Brain microvascular endothelial cell (primary cell): Measurements from ENCODE around the gene TNFRSF11A.

Experiments used
- DNase-seq: peaks from one replicate; pipeline ENCODE4 v3.0.0-alpha.2; 2020
- H3K27ac ChIP-seq: fragments of 250-450 bp; sonication (Bioruptor Pico); 2 replicates; pipeline ENCODE4 v1.5.1; 2020; ENCODE audit warnings: mild to moderate bottlenecking, moderate library complexity
- H3K27me3 ChIP-seq: fragments of 250-450 bp; sonication (Bioruptor Pico); replicated peaks from 2 replicates; pipeline ENCODE4 v1.5.1; 2020; ENCODE audit warnings: mild to moderate bottlenecking
- H3K36me3 ChIP-seq: fragments of 250-450 bp; sonication (Bioruptor Pico); replicated peaks from 2 replicates; pipeline ENCODE4 v1.5.1; 2020; ENCODE audit warnings: mild to moderate bottlenecking
- H3K4me3 ChIP-seq: 2 replicates; pipeline ENCODE4 v1.5.1; 2011; ENCODE audit warnings: low read depth, mild to moderate bottlenecking, control low read depth, low read length, moderate library complexity
- in situ Hi-C: cut with HindIII; loops from 2 replicates; pipeline ENCODE4 v1.10.0; 2017; ENCODE audit warnings: low sequenced_read_pairs, low pct_ligation_motif_present
- TF ChIP-seq, protein P1 (sequence below): IDR thresholded peaks from 2 replicates; pipeline ENCODE4 v1.5.1; 2011; ENCODE audit warnings: low read depth, mild to moderate bottlenecking, moderate library complexity, low read length, control low read depth, inconsistent platforms; ENCODE audit errors: missing control alignments

The TNFRSF11A gene

DNA sequence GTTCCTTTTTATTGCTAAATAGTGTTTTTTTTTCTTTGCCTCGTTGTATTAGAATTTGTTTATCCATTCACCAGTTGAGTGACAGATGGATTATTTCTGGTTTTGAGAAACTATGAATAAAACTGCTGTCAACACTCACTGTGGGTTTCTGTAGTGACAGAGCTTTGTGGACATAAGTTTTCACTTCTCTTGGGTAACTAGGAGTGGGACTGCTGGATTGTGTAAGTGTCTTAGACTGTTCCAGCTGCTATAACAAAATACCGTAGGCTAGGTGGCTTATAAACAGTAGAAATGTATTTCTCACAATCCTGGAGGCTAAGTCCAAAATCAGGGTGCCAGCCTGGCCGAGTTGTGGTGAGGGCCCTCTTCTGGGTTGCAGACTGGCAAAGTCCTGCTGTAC lies 71.9 kb downstream of the TNFRSF11A start:
- no peak for DNase-seq
- in situ Hi-C loops: no loop called here
- Histone ChIP-seq H3K36me3 (no peaks in the 10 kb centered on the region), H3K4me3 (no peak overlapping the region), H3K27ac (no peak overlapping the region), H3K27me3 (no peaks in the 10 kb centered on the region)
- TF ChIP-seq, protein P1, sequence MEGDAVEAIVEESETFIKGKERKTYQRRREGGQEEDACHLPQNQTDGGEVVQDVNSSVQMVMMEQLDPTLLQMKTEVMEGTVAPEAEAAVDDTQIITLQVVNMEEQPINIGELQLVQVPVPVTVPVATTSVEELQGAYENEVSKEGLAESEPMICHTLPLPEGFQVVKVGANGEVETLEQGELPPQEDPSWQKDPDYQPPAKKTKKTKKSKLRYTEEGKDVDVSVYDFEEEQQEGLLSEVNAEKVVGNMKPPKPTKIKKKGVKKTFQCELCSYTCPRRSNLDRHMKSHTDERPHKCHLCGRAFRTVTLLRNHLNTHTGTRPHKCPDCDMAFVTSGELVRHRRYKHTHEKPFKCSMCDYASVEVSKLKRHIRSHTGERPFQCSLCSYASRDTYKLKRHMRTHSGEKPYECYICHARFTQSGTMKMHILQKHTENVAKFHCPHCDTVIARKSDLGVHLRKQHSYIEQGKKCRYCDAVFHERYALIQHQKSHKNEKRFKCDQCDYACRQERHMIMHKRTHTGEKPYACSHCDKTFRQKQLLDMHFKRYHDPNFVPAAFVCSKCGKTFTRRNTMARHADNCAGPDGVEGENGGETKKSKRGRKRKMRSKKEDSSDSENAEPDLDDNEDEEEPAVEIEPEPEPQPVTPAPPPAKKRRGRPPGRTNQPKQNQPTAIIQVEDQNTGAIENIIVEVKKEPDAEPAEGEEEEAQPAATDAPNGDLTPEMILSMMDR: no peak

DNA sequence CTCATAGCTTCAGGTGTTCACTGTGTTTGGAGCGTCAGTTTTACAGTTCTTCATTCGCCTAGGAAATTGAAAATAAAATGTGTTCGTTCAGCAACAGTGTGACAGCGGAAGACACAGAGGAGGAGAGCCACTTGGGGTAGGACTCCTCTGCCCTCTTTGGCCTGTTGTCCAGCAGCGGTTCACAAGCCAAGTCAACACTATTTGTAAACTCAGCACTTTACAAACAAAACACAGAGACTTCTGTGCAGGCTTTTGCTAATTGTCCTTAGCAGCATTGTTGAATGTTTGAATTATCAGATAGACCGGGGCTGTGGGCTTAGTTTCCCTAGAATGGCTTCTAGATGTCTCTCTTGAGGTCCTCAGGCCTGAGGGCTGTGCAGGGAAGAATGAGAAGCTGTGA lies 73.2 kb downstream of the TNFRSF11A start:
- Histone ChIP-seq H3K27ac (no peak overlapping the region), H3K36me3 (no peaks in the 10 kb centered on the region), H3K4me3 (no peak overlapping the region), H3K27me3 (no peaks in the 10 kb centered on the region)
- TF ChIP-seq, protein P1: no peak
- in situ Hi-C loops: no loop called here
- DNase-seq: no peak

- TF ChIP-seq, protein P1: no peak
- H3K27ac ChIP-seq: no peak overlapping the region
- no peaks in the 10 kb centered on the region for H3K27me3 ChIP-seq
- no peak for DNase-seq
- in situ Hi-C loops: no loop called here
- no peaks in the 10 kb centered on the region for H3K36me3 ChIP-seq
- H3K4me3 ChIP-seq: no peak overlapping the region
Observed at GRCh38 chr18:62399276-62399675, 74.2 kb downstream of the TNFRSF11A start.

GRCh38 chr18:62399781-62400308 lies 74.7 kb downstream of the TNFRSF11A start:
- TF ChIP-seq, protein P1: peak; percentile 55
- Histone ChIP-seq H3K36me3 (no peaks in the 10 kb centered on the region), H3K27me3 (no peaks in the 10 kb centered on the region), H3K27ac (no peak overlapping the region), H3K4me3 (no peak overlapping the region)
- DNase-seq: no peak
- in situ Hi-C loops: no loop called here

DNA sequence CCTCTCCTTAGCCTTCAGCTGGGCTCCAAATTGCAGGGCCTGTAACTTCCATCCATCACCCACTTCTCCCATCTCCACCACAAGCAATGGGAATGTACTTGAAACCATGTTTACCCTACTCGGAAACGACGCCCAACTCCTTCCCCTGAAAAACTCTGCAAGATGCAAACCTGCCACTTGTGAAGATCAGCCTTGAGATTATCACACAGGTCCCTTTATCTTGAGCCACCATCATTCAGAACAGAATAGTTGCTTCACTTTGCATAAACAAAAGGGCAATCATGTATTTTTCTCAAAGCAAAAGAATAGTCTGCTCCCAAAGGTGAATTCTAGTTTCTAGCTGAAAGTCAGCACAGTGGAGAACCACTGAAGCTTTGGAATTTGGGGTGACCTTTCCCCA lies 75.8 kb downstream of the TNFRSF11A start:
- in situ Hi-C loops: no loop called here
- H3K27me3 ChIP-seq: no peaks in the 10 kb centered on the region
- TF ChIP-seq, protein P1: no peak

DNA sequence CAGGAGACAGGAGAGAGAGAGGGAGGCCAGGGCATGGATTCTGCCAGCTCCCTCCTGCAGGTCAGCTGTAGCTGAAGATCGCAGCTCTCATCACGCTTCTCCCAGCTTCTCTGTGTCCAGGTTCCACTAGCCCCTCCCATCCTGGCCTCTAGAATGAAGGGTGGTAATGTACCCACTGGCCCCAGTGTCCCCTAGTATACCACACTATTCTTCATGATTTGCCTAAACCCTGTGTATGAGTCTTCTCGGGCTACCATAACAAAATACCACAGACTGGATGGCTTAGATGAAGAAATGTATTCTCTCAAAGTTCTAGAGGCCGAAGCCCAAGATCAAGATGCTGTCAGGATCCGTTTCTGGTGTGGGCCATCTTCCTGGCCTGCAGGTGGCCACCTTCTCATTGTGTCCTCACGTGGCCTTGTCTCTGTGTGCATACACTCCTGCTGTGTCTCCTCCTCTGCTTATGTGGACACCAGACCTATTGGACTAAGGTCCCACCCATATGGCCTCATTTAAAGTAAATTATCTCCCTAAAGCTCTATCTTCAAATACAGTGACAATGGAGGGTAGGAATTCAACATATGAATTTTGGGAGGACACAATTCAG lies 77.3 kb downstream of the TNFRSF11A start:
- in situ Hi-C loops: no loop called here
- Histone ChIP-seq H3K4me3 (no peak overlapping the region), H3K27ac (no peak overlapping the region), H3K36me3 (no peaks in the 10 kb centered on the region), H3K27me3 (no peaks in the 10 kb centered on the region)
- no peak for DNase-seq
- TF ChIP-seq, protein P1: no peak

More for the DNA sequence above, 75.8 kb downstream of the TNFRSF11A start:
- Histone ChIP-seq H3K27ac (no peak overlapping the region), H3K4me3 (no peak overlapping the region), H3K36me3 (no peaks in the 10 kb centered on the region)
- DNase-seq: no peak
